Skin of body (tissue), 2 donors: ENCODE data around the gene RHOBTB1. TPM values are rescaled to one million over a fixed set of nuclear protein-coding genes. Genes with fewer than 3 reads are reported as not detected.
"Not testable (repeated sequence)": the region's sequence is repeated elsewhere in the genome, so short reads cannot be mapped to it uniquely, and the experiment has no call there.

ENCODE experiments used
- DNase-seq: peaks from one replicate; lab custom pipeline; 2025; lab: John Stamatoyannopoulos, UW
- total RNA-seq: library from RNA; depleted of rRNA; stranded (reverse); fragments of >200 nt; gene quantifications from one replicate; pipeline ENCODE4 v1.2.3, GENCODE V29; 2014

The RHOBTB1 gene
- total RNA-seq: 22.8 TPM

GRCh38 chr10:60944058-60944909, at the start of gene RHOBTB1:
TSS of gene RHOBTB1 (minus strand) at chr10:60944185. CDS start at chr10:60911542, 32,643 bp downstream.
- peak; percentile 88 for DNase-seq

DNA sequence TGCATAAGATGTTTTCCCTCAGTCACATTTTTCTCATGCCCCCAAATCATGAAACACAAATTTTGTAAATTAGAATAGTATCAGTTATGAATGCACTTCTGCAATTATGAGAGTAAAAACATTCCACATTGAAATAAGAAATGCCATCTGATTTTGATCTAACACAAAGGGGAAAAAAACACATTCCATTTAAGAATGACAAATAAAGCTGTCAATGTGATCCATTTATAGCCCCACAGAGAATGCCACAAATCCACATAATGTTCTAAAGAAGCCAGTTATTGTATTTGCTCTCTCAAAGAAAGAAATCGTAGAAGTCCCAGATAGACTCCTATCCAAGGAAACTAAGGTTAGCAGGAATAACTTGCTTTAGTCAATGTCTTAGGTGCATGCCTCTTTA, 48.7 kb upstream of the RHOBTB1 start:
- DNase-seq: peak; percentile 88

DNA sequence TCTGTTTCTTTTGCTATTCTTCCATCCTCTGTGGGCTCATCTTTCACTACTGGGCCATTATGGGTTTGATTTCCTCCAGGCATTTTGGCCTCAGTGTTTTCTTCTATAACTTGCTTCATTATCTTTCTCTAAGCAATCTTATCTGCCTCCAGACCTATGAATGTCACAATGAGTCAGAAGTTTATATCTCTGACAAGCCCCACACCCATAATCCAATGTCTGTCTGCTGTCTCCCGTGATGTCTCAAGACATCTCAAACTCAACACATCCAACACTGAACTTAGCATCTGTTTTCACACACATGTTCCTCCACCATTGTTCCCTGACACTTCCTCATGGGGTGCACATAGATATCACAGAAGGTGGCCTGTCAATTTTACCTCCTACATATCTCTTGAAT, 46.7 kb upstream of the RHOBTB1 start:
- no peak for DNase-seq

GRCh38 chr10:60989400-60989876, 45.5 kb upstream of the RHOBTB1 start:
- DNase-seq: no peak

DNA sequence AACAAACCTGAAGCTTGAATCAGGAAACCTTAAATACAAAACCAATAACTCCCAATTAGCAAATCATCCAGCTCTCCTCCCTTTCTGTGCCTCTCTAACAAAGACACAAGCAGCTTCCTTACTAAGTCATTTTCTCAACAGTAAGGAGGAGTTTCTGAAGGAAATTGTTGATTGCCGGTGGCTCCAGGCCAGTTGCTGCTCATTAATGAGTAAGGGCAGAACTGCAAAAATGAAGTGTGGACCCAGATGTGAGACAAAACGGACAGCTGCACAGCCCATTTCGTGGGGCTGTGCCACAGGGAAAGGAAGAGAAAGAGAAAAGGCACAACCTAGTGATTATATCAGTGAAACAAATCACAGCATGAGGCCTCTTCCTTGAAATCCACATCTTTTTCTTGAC, 42.8 kb upstream of the RHOBTB1 start:
- DNase-seq: no peak

GRCh38 chr10:60985951-60986350, 42.0 kb upstream of the RHOBTB1 start:
- DNase-seq: no peak

- no peak for DNase-seq
Measured at GRCh38 chr10:60980997-60981396, 37.0 kb upstream of the RHOBTB1 start.

- DNase-seq: no peak
Measured at GRCh38 chr10:60979667-60980104, 35.7 kb upstream of the RHOBTB1 start.

DNA sequence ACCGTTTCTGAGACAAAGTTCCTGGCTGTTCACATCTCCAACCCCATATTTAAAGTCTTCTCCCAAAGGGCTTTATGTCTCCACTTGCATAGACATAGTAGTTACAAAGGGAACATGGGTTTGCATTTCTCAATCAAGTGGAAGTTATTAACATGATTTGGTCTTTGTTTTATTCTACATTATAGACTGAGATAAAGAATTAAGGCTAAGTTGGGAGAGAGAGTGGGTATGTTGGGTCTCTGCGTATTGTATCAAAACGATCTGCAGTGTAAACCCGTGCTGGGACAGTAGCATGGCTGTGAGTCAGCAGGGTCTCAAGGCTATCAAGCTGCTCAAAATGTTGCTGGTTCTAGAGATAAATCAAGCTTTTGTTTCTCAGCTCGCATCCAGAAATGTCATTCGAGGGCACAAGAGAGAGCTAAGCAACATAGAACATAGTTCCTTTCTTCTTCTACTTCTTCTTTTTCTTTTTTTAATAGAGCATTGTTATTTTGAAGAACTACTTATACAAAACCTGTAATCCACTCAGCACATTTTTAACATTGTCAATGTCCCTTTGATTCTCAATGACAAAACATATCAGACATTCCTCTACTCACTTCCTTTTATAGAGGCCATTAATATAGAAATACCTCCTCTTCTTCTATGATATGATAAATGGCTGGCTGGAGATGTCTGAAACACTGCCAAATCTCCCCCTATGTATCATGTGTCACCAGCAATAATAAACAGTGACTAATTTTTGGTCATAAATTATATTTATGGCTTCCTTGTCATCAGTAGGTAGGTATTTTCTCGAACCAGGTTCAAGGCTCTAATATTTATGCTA, 34.5 kb upstream of the RHOBTB1 start:
- DNase-seq: no peak

DNA sequence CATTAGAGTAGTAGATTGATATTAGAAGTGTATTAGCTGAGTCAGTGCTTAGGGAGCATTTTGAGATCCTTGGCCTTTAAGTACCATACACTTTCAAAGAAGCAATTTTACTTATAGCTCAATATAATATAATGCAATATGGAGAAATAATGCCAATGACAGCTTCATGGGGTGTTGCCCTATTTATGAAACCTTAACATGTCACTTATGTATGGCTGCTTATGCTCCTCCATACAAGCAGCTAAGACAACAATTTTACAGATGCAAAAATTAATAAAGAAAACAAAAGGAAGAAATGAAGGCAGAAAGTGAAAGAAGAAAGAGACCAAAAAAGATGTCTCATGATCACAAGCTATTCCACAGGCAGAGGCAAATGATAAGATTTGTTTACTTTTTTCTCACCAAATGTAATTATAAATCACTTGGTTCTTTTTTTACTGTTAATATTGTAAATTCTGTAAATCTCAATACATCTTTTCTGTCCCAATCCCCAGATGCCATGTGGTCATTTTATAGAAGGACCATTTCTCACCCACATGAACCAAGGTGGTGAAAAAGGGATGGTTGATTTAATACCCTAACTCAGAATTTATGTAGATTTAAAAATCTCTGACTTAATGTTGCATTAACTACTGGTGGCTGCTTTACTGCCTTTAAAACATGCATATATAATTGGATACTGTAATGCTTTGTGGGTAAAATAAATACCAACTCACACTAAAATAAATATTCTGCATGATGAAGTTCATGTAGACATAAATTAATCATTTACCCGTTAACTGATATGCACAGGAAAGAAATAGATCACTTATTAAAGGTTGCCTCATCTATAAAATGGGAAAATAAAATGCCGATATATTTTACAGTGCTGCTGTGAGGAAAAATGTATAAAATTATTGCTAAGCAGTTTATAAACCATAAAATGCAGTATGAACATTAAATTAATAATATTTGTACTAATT, 33.5 kb upstream of the RHOBTB1 start:
- no peak for DNase-seq

GRCh38 chr10:60976687-60977086, 32.7 kb upstream of the RHOBTB1 start:
- no peak for DNase-seq

- no peak for DNase-seq
Measured at GRCh38 chr10:60975716-60976115, 31.7 kb upstream of the RHOBTB1 start.

- DNase-seq: no peak
Measured at GRCh38 chr10:60974463-60975149, 30.6 kb upstream of the RHOBTB1 start.

- DNase-seq: no peak
Measured at GRCh38 chr10:60973086-60973485, 29.1 kb upstream of the RHOBTB1 start.

GRCh38 chr10:60972181-60972580, 28.2 kb upstream of the RHOBTB1 start:
- not testable (repeated sequence) for DNase-seq

DNA sequence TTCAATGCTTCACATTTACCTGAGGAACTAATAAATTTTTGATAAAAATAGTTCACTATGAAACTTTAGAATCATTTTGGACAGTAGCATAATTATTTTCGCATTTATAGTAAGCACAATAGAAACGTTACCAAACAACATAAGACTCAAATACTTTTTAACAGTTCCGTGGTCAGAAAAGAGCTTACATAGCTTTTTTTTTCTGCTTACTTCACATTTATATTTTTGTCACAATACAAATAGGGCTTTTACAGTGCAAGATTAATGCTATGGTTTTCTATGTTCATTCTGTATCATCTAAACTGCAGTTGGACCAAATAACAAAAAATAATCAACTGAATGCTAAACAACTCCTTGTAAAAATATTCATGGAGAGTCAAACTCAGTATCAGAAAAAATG, 26.5 kb upstream of the RHOBTB1 start:
- no peak for DNase-seq

GRCh38 chr10:60968504-60968903, 24.5 kb upstream of the RHOBTB1 start:
- no peak for DNase-seq

DNA sequence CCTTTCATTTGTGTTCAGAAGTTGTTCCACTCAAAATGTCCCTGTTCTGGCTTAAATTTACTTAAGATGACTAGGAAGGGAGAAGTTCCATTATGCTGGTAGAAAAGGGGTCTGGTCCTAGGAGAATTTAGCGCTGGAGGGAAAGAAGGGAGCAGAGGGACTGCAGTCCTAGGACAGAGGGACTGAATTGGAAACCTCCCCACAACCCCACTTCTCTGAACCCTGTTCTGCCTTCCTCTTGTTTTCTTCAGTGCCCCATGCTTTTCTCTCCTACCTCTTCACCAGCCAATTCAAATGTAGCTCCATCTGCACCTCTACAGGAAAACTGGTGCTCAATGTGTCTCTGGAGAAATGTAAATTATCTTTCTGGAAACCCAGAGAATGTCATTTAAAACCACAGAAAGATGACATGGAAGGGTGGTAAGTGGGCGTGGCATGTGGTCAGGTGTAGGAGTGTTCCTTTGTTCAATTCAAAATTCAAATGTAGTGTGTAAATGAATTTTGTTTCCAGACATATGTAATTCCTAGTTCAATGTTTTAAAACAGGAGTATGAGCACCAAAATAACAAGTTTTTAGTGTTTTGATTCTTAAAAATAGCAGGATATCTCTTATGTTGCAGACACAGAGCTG, 24.0 kb upstream of the RHOBTB1 start:
- no peak for DNase-seq

DNA sequence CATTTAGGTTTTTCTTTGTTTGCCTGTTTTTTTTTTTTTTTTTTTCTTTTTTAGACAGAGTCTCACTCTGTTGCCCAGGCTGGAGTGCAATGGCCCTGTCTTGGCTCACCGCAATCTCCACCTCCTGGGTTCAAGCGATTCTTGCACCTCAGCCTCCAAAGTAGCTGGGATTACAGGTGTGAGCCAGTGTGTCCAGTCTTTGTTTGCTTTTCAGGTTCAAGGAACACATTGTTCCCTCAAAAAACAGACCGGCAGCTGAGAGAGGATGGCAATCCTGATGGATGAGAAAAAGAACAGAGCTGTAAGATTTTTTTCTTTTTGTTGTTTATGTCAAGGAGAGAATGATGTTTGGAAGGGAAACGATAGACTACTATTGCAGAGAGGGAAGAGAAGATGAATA, 23.3 kb upstream of the RHOBTB1 start:
- no peak for DNase-seq

DNA sequence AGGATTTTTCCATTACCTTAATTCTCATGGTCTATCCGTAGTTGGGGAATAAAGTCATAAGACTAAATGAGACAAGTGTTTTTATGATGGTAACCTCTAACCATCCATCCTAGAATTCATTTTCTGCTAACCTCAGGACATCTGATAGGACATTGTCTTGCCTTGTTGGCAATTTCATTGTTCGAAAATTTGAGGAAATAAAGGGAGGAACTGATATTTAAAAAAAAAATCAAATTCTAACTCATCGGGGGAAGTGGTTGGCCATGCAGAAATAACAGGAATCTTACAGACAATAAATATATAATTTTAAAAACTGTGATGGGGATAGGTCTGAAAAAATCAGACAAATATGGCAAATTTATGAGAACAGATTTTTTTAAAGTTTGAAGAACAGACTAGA, 21.7 kb upstream of the RHOBTB1 start:
- no peak for DNase-seq
